Measurements from ENCODE around the gene ATXN2L.

Gene ATXN2L

GRCh38 chr16:28823873-28824716 is 1.3 kb downstream of the ATXN2L start:
- H3K27me3 ChIP-seq (replicated peaks; ENCODE audit: control insufficient read depth, insufficient read depth, low read length), result no peaks in the 10 kb centered on the region
- peaks cover 32% of the 10 kb centered on the region for H3K4me1 ChIP-seq (ENCODE audit: control insufficient read depth, insufficient read depth, low read length)
- H3K36me3 ChIP-seq (ENCODE audit: control insufficient read depth, insufficient read depth, low read length, severe bottlenecking), result peaks cover 40% of the 10 kb centered on the region
- H3K9me3 ChIP-seq (ENCODE audit: control insufficient read depth, low read length), result no peaks in the 10 kb centered on the region
- H3K4me3 ChIP-seq (ENCODE audit: low read length), result peak overlapping the region; percentile 99
- peak overlapping the region; percentile 100 for H3K9ac ChIP-seq (ENCODE audit: low read length)
- DNase-seq (ENCODE audit: low read depth), result peak; percentile 99

DNA sequence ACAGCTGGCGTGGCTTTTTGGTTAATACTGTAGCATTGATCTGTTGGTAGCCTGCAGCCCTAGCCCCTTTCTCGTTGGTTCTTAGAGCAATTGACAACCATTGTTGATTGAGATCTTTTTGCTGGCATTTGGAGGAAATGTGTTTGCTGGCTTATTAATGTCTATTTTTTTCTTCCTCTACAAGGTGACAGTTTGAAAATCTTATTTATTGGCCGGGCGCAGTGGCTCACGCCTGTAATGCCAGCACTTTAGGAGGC is 1.8 kb downstream of the ATXN2L start:
- Histone ChIP-seq H3K27me3 (replicated peaks; ENCODE audit: control insufficient read depth, insufficient read depth, low read length) (no peaks in the 10 kb centered on the region), H3K4me3 (ENCODE audit: low read length) (peak overlapping the region; percentile 99), H3K4me1 (ENCODE audit: control insufficient read depth, insufficient read depth, low read length) (peaks cover 32% of the 10 kb centered on the region), H3K9me3 (ENCODE audit: control insufficient read depth, low read length) (no peaks in the 10 kb centered on the region), H3K36me3 (ENCODE audit: control insufficient read depth, insufficient read depth, low read length, severe bottlenecking) (peaks cover 46% of the 10 kb centered on the region), H3K9ac (ENCODE audit: low read length) (peak overlapping the region; percentile 100)
- no peak for DNase-seq (ENCODE audit: low read depth)

DNA sequence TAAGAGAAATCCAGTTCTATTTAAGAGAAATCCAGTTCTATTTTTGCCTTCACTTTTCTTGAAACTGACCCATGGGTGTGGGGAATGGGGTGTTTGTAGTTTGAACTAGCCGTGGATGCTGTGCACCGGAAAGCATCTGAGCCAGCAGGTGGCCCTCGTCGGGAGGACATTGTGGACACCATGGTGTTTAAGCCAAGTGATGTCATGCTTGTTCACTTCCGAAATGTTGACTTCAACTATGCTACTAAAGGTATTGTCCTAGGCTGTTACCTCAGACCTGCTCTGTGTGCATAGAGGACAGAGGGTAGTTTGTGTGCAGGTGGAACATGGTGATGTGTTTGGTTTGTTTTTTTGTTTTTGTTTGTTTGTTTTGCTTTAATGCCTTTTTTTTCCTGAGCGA is 3.3 kb downstream of the ATXN2L start:
- DNase-seq (ENCODE audit: low read depth), result peak; percentile 15
- peaks cover 61% of the 10 kb centered on the region for H3K36me3 ChIP-seq (ENCODE audit: control insufficient read depth, insufficient read depth, low read length, severe bottlenecking)

DNA sequence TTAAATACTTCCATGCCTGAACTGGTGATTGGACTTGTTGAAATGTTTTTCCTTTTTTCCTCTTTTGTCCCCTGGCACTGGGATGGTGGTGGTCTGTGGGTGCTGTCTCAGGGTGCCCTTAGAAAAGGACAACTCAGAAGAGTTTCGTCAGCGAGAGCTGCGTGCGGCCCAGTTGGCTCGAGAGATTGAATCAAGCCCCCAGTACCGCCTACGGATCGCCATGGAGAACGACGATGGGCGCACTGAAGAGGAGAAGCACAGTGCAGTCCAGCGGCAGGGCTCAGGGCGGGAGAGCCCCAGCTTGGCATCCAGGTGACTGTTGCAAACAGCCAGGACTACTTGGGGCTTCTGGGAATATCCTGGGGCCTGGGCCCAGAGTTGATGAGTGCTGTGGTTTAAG is 6.9 kb downstream of the ATXN2L start:
- H3K27me3 ChIP-seq (replicated peaks; ENCODE audit: control insufficient read depth, insufficient read depth, low read length), result no peaks in the 10 kb centered on the region
- DNase-seq (ENCODE audit: low read depth), result no peak
- no peaks in the 10 kb centered on the region for H3K9me3 ChIP-seq (ENCODE audit: control insufficient read depth, low read length)
- peaks cover 23% of the 10 kb centered on the region for H3K4me1 ChIP-seq (ENCODE audit: control insufficient read depth, insufficient read depth, low read length)
- H3K9ac ChIP-seq (ENCODE audit: low read length), result peak overlapping the region; percentile 13
- no peak overlapping the region for H3K4me3 ChIP-seq (ENCODE audit: low read length)
- H3K36me3 ChIP-seq (ENCODE audit: control insufficient read depth, insufficient read depth, low read length, severe bottlenecking), result peaks cover 97% of the 10 kb centered on the region

More for the DNA sequence above, 3.3 kb downstream of the ATXN2L start:
- H3K4me3 ChIP-seq (ENCODE audit: low read length), result peak overlapping the region; percentile 99
- H3K27me3 ChIP-seq (replicated peaks; ENCODE audit: control insufficient read depth, insufficient read depth, low read length), result no peaks in the 10 kb centered on the region
- no peaks in the 10 kb centered on the region for H3K9me3 ChIP-seq (ENCODE audit: control insufficient read depth, low read length)
- H3K4me1 ChIP-seq (ENCODE audit: control insufficient read depth, insufficient read depth, low read length), result peaks cover 30% of the 10 kb centered on the region
- peak overlapping the region; percentile 100 for H3K9ac ChIP-seq (ENCODE audit: low read length)

GRCh38 chr16:28830531-28830930 is 7.7 kb downstream of the ATXN2L start:
- H3K4me1 ChIP-seq (ENCODE audit: control insufficient read depth, insufficient read depth, low read length), result peaks cover 15% of the 10 kb centered on the region
- H3K27me3 ChIP-seq (replicated peaks; ENCODE audit: control insufficient read depth, insufficient read depth, low read length), result no peaks in the 10 kb centered on the region
- no peaks in the 10 kb centered on the region for H3K9me3 ChIP-seq (ENCODE audit: control insufficient read depth, low read length)
- no peak overlapping the region for H3K4me3 ChIP-seq (ENCODE audit: low read length)
- DNase-seq (ENCODE audit: low read depth), result no peak
- peaks cover 100% of the 10 kb centered on the region for H3K36me3 ChIP-seq (ENCODE audit: control insufficient read depth, insufficient read depth, low read length, severe bottlenecking)
- H3K9ac ChIP-seq (ENCODE audit: low read length), result no peak overlapping the region

- Histone ChIP-seq H3K36me3 (ENCODE audit: control insufficient read depth, insufficient read depth, low read length, severe bottlenecking) (peaks cover 87% of the 10 kb centered on the region), H3K9me3 (ENCODE audit: control insufficient read depth, low read length) (no peaks in the 10 kb centered on the region), H3K4me3 (ENCODE audit: low read length) (no peak overlapping the region), H3K27me3 (replicated peaks; ENCODE audit: control insufficient read depth, insufficient read depth, low read length) (no peaks in the 10 kb centered on the region), H3K4me1 (ENCODE audit: control insufficient read depth, insufficient read depth, low read length) (no peaks in the 10 kb centered on the region), H3K9ac (ENCODE audit: low read length) (no peak overlapping the region)
- no peak for DNase-seq (ENCODE audit: low read depth)
These were observed 11.6 kb downstream of the ATXN2L start for GRCh38 chr16:28834349-28834748.

GRCh38 chr16:28834873-28835863 is 12.4 kb downstream of the ATXN2L start:
- Histone ChIP-seq H3K9ac (ENCODE audit: low read length) (no peak overlapping the region), H3K9me3 (ENCODE audit: control insufficient read depth, low read length) (no peaks in the 10 kb centered on the region), H3K27me3 (replicated peaks; ENCODE audit: control insufficient read depth, insufficient read depth, low read length) (no peaks in the 10 kb centered on the region), H3K36me3 (ENCODE audit: control insufficient read depth, insufficient read depth, low read length, severe bottlenecking) (peaks cover 79% of the 10 kb centered on the region), H3K4me3 (ENCODE audit: low read length) (no peak overlapping the region), H3K4me1 (ENCODE audit: control insufficient read depth, insufficient read depth, low read length) (no peaks in the 10 kb centered on the region)
- DNase-seq (ENCODE audit: low read depth), result no peak

DNA sequence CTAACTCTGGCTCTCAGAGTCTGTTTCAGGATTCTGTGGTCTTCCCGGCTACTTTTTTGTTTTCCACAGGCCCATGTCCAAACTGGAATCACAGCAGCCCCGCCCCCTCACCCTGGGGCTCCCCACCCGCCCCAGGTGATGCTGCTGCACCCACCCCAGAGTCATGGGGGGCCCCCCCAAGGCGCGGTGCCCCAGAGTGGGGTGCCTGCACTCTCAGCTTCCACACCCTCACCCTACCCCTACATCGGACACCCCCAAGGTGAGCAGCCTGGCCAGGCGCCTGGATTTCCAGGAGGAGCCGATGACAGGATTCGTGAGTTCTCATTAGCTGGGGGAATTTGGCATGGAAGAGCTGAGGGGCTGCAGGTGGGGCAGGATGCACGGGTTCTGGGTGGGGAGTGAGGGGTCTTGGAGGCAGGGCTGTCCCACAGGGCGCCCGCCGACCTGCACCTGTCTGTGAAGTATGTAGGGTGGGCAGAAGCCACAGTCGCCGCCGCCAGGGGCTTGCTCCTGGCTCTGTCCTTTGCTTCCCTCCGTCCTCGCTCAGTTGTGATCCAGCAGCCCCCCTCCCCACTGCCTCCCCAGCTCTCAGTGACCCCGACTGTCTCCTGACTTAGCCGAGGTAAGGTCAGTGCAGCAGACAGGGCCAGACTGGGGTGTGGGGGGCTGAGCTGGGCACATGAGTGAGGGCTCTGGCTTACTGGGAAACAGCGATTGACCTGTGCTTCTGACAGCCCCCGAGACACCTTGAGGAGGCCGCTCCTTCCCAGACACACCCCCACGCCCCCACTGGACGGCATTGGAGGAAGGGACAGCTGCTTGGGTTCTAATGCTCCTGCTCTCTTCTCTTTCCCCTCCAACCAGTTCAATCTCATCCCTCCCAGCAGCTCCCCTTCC is 13.3 kb downstream of the ATXN2L start:
- Histone ChIP-seq H3K4me1 (ENCODE audit: control insufficient read depth, insufficient read depth, low read length) (no peaks in the 10 kb centered on the region), H3K4me3 (ENCODE audit: low read length) (no peak overlapping the region), H3K9me3 (ENCODE audit: control insufficient read depth, low read length) (no peaks in the 10 kb centered on the region), H3K36me3 (ENCODE audit: control insufficient read depth, insufficient read depth, low read length, severe bottlenecking) (peaks cover 69% of the 10 kb centered on the region), H3K9ac (ENCODE audit: low read length) (no peak overlapping the region), H3K27me3 (replicated peaks; ENCODE audit: control insufficient read depth, insufficient read depth, low read length) (no peaks in the 10 kb centered on the region)
- no peak for DNase-seq (ENCODE audit: low read depth)

DNA sequence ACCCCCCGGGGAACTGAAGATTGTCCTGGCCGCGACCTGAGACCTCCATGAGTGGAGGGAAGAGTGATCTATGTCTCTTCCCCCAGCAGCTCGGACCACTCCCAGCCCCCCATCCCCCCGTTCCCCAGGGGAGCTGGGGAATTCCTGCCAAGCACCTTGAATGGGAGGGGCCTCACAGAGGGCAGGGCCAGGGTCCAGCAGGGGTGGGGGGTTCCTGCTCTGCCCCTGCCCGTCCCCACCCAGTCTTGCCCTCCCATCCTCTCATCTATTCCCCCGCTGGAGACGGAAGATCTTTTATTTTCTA is 13.9 kb downstream of the ATXN2L start:
- Histone ChIP-seq H3K27me3 (replicated peaks; ENCODE audit: control insufficient read depth, insufficient read depth, low read length) (no peaks in the 10 kb centered on the region), H3K4me3 (ENCODE audit: low read length) (no peak overlapping the region), H3K9ac (ENCODE audit: low read length) (no peak overlapping the region), H3K4me1 (ENCODE audit: control insufficient read depth, insufficient read depth, low read length) (no peaks in the 10 kb centered on the region), H3K36me3 (ENCODE audit: control insufficient read depth, insufficient read depth, low read length, severe bottlenecking) (peaks cover 64% of the 10 kb centered on the region), H3K9me3 (ENCODE audit: control insufficient read depth, low read length) (no peaks in the 10 kb centered on the region)
- no peak for DNase-seq (ENCODE audit: low read depth)

- Histone ChIP-seq H3K9ac (ENCODE audit: low read length) (no peak overlapping the region), H3K4me1 (ENCODE audit: control insufficient read depth, insufficient read depth, low read length) (no peaks in the 10 kb centered on the region), H3K36me3 (ENCODE audit: control insufficient read depth, insufficient read depth, low read length, severe bottlenecking) (peaks cover 64% of the 10 kb centered on the region), H3K9me3 (ENCODE audit: control insufficient read depth, low read length) (no peaks in the 10 kb centered on the region), H3K4me3 (ENCODE audit: low read length) (no peak overlapping the region), H3K27me3 (replicated peaks; ENCODE audit: control insufficient read depth, insufficient read depth, low read length) (no peaks in the 10 kb centered on the region)
- DNase-seq (ENCODE audit: low read depth), result no peak
These were observed 15.1 kb downstream of the ATXN2L start for GRCh38 chr16:28837672-28838557.
